HEK293 (cell line): ENCODE measurements around the gene ARPC5.

ENCODE experiments used
- CTCF ChIA-PET: fragments of 350-600 bp; formaldehyde crosslinking; extraction: SDS; loops from one replicate; lab custom pipeline; 2021; ENCODE audit warnings: antibody characterized with exemption; lab: Yijun Ruan, JAX
- POLR2A ChIA-PET: fragments of 300-600 bp; formaldehyde crosslinking; extraction: SDS; loops from one replicate; lab custom pipeline; 2020; ENCODE audit warnings: antibody characterized with exemption, inconsistent platforms; lab: Yijun Ruan, JAX
- H3K27ac ChIP-seq: fragments of 200-500 bp; sonication (Bioruptor generic); 2 replicates; pipeline ENCODE4 v1.5.1; 2014; ENCODE audit warnings: low read depth, low read length, control low read depth, inconsistent platforms; ENCODE audit errors: extremely low read depth
- H3K36me3 ChIP-seq, 2 experiments: fragments of 200-500 bp in 1 of 2; sonication (Bioruptor generic) in 1 of 2; 1 replicate in 1 of 2; 2 replicates in 1 of 2; pipeline ENCODE4 v1.5.1; 2014 to 2017; ENCODE audit warnings: inconsistent platforms in 2 of 2, low read length in 2 of 2; ENCODE audit not compliant: control insufficient read depth in 2 of 2, insufficient read depth in 1 of 2
- H3K4me1 ChIP-seq: fragments of 200-500 bp; sonication (Bioruptor generic); 2 replicates; pipeline ENCODE4 v1.5.1; 2014; ENCODE audit warnings: mild to moderate bottlenecking, low read length, inconsistent platforms; ENCODE audit not compliant: control insufficient read depth, insufficient read depth
- H3K4me3 ChIP-seq: 2 replicates; pipeline ENCODE4 v1.5.1; 2011; ENCODE audit warnings: low read depth, mild to moderate bottlenecking, control low read depth, low read length, moderate library complexity
- H3K9me3 ChIP-seq: fragments of 200-500 bp; sonication (Bioruptor generic); 2 replicates; pipeline ENCODE4 v1.5.1; 2014; ENCODE audit warnings: low read depth, low read length, inconsistent platforms; ENCODE audit not compliant: control insufficient read depth, insufficient read depth
- ATF2 ChIP-seq: fragments of 450-650 bp; formaldehyde crosslinking; IDR thresholded peaks from 2 replicates; pipeline ENCODE4 v1.5.1; 2016; ENCODE audit warnings: missing biosample characterization, missing genetic modification characterization, low read depth
- GLI4 ChIP-seq: fragments of 450-650 bp; formaldehyde crosslinking; IDR thresholded peaks from 2 replicates; pipeline ENCODE4 v1.5.1; 2016; ENCODE audit warnings: missing biosample characterization, missing genetic modification characterization
- HOXA7 ChIP-seq: sonication (generic); formaldehyde crosslinking; IDR thresholded peaks from 2 replicates; pipeline ENCODE4 v1.8.1; 2022; ENCODE audit warnings: missing genetic modification reagents, borderline replicate concordance
- HOXC10 ChIP-seq: sonication (generic); formaldehyde crosslinking; IDR thresholded peaks from 2 replicates; pipeline ENCODE4 v1.8.1; 2023; ENCODE audit warnings: mild to moderate bottlenecking, missing genetic modification reagents
- KLF16 ChIP-seq: fragments of 450-650 bp; formaldehyde crosslinking; IDR thresholded peaks from 2 replicates; pipeline ENCODE4 v1.5.1; 2017; ENCODE audit warnings: missing biosample characterization, missing genetic modification characterization
- MZF1 ChIP-seq: fragments of 450-650 bp; formaldehyde crosslinking; IDR thresholded peaks from 2 replicates; pipeline ENCODE4 v1.5.1; 2017; ENCODE audit warnings: missing biosample characterization, missing genetic modification characterization, borderline replicate concordance
- PRDM10 ChIP-seq: fragments of 450-650 bp; formaldehyde crosslinking; IDR thresholded peaks from 2 replicates; pipeline ENCODE4 v1.5.1; 2016; ENCODE audit warnings: missing biosample characterization, missing genetic modification characterization
- REPIN1 ChIP-seq: fragments of 450-650 bp; formaldehyde crosslinking; IDR thresholded peaks from 2 replicates; pipeline ENCODE4 v1.5.1; 2017; ENCODE audit warnings: missing biosample characterization, missing genetic modification characterization, low read depth
- SP2 ChIP-seq: fragments of 450-650 bp; formaldehyde crosslinking; IDR thresholded peaks from 2 replicates; pipeline ENCODE4 v1.5.1; 2016; ENCODE audit warnings: missing biosample characterization, missing genetic modification characterization
- ZBTB1 ChIP-seq: fragments of 450-650 bp; formaldehyde crosslinking; IDR thresholded peaks from 2 replicates; pipeline ENCODE4 v1.5.1; 2016; ENCODE audit warnings: missing biosample characterization, missing genetic modification characterization
- ZBTB7A ChIP-seq: fragments of 450-650 bp; formaldehyde crosslinking; IDR thresholded peaks from 2 replicates; pipeline ENCODE4 v1.5.1; 2016; ENCODE audit warnings: low read depth, missing biosample characterization, missing genetic modification characterization
- ZFHX2 ChIP-seq: fragments of 450-650 bp; formaldehyde crosslinking; conservative IDR thresholded peaks from 2 replicates; pipeline ENCODE4 v1.5.1; 2016; ENCODE audit warnings: missing biosample characterization, missing genetic modification characterization
- ZIC2 ChIP-seq: fragments of 450-650 bp; formaldehyde crosslinking; IDR thresholded peaks from 2 replicates; pipeline ENCODE4 v1.5.1; 2016; ENCODE audit warnings: missing biosample characterization, missing genetic modification characterization
- ZNF132 ChIP-seq: fragments of 450-650 bp; formaldehyde crosslinking; IDR thresholded peaks from 2 replicates; pipeline ENCODE4 v1.5.1; 2017; ENCODE audit warnings: missing biosample characterization, missing genetic modification characterization, borderline replicate concordance
- ZNF146 ChIP-seq: fragments of 450-650 bp; formaldehyde crosslinking; IDR thresholded peaks from 2 replicates; pipeline ENCODE4 v1.5.1; 2016; ENCODE audit warnings: missing biosample characterization, missing genetic modification characterization
- ZNF16 ChIP-seq: fragments of 450-650 bp; formaldehyde crosslinking; IDR thresholded peaks from 2 replicates; pipeline ENCODE4 v1.5.1; 2016; ENCODE audit warnings: low read depth, missing biosample characterization, missing genetic modification characterization
- ZNF169 ChIP-seq: fragments of 450-650 bp; formaldehyde crosslinking; IDR thresholded peaks from 2 replicates; pipeline ENCODE4 v1.5.1; 2016; ENCODE audit warnings: missing biosample characterization, missing genetic modification characterization
- ZNF211 ChIP-seq: fragments of 450-650 bp; formaldehyde crosslinking; IDR thresholded peaks from 2 replicates; pipeline ENCODE4 v1.5.1; 2016; ENCODE audit warnings: low read depth, missing biosample characterization, missing genetic modification characterization
- ZNF280C ChIP-seq: fragments of 450-650 bp; formaldehyde crosslinking; IDR thresholded peaks from 2 replicates; pipeline ENCODE4 v1.5.1; 2016; ENCODE audit warnings: missing biosample characterization, missing genetic modification characterization
- ZNF341 ChIP-seq: fragments of 450-650 bp; formaldehyde crosslinking; IDR thresholded peaks from 2 replicates; pipeline ENCODE4; 2016; ENCODE audit warnings: low read depth, missing biosample characterization, missing genetic modification characterization
- ZNF391 ChIP-seq: fragments of 450-650 bp; formaldehyde crosslinking; IDR thresholded peaks from 2 replicates; pipeline ENCODE4 v1.5.1; 2016; ENCODE audit warnings: low read depth, missing biosample characterization, missing genetic modification characterization, borderline replicate concordance
- ZNF416 ChIP-seq: fragments of 450-650 bp; formaldehyde crosslinking; IDR thresholded peaks from 2 replicates; pipeline ENCODE4 v1.5.1; 2016; ENCODE audit warnings: missing biosample characterization, missing genetic modification characterization
- ZNF48 ChIP-seq: fragments of 450-650 bp; formaldehyde crosslinking; IDR thresholded peaks from 2 replicates; pipeline ENCODE4 v1.5.1; 2016; ENCODE audit warnings: missing biosample characterization, missing genetic modification characterization
- ZNF514 ChIP-seq: fragments of 450-650 bp; formaldehyde crosslinking; IDR thresholded peaks from 2 replicates; pipeline ENCODE4 v1.5.1; 2016; ENCODE audit warnings: missing biosample characterization, missing genetic modification characterization
- ZNF639 ChIP-seq: fragments of 450-650 bp; formaldehyde crosslinking; IDR thresholded peaks from 2 replicates; pipeline ENCODE4 v1.5.1; 2016; ENCODE audit warnings: missing biosample characterization, missing genetic modification characterization
- ZNF664 ChIP-seq: fragments of 450-650 bp; formaldehyde crosslinking; IDR thresholded peaks from 2 replicates; pipeline ENCODE4 v1.5.1; 2016; ENCODE audit warnings: missing biosample characterization, missing genetic modification characterization
- ZNF768 ChIP-seq: fragments of 450-650 bp; formaldehyde crosslinking; IDR thresholded peaks from 2 replicates; pipeline ENCODE4 v1.5.1; 2018; ENCODE audit warnings: missing biosample characterization, mild to moderate bottlenecking, missing genetic modification characterization
- ZNF785 ChIP-seq: fragments of 450-650 bp; formaldehyde crosslinking; IDR thresholded peaks from 2 replicates; pipeline ENCODE4 v1.5.1; 2016; ENCODE audit warnings: missing biosample characterization, missing genetic modification characterization
- ZNF791 ChIP-seq: fragments of 450-650 bp; formaldehyde crosslinking; IDR thresholded peaks from 2 replicates; pipeline ENCODE4 v1.5.1; 2016; ENCODE audit warnings: missing biosample characterization, missing genetic modification characterization
- ZSCAN16 ChIP-seq: fragments of 450-650 bp; formaldehyde crosslinking; IDR thresholded peaks from 2 replicates; pipeline ENCODE4 v1.5.1; 2016; ENCODE audit warnings: missing biosample characterization, missing genetic modification characterization
- ZSCAN5A ChIP-seq: fragments of 450-650 bp; formaldehyde crosslinking; IDR thresholded peaks from 2 replicates; pipeline ENCODE4 v1.5.1; 2016; ENCODE audit warnings: missing biosample characterization, missing genetic modification characterization
- ZXDB ChIP-seq: fragments of 450-650 bp; formaldehyde crosslinking; IDR thresholded peaks from 2 replicates; pipeline ENCODE4 v1.5.1; 2016; ENCODE audit warnings: missing biosample characterization, missing genetic modification characterization

ARPC5 gene

GRCh38 chr1:183604815-183605214 lies 30.8 kb downstream of the ARPC5 start:
- Histone ChIP-seq H3K27ac (no peak overlapping the region), H3K4me3 (no peak overlapping the region)
- POLR2A ChIA-PET: no interaction called here

GRCh38 chr1:183604038-183604808 lies 31.4 kb downstream of the ARPC5 start:
- ChIA-PET POLR2A (no interaction called here), CTCF (interaction anchor here (0.6 to 0.7 kb wide), 3 partner anchors 50 to 323 kb away, joined by 3 read pairs; no protein-coding TSS in a partner anchor)
- Histone ChIP-seq H3K36me3 (no peaks in the 10 kb centered on the region), H3K27ac (no peak overlapping the region), H3K9me3 (no peaks in the 10 kb centered on the region), H3K4me1 (no peaks in the 10 kb centered on the region), H3K4me3 (no peak overlapping the region)
- TF ChIP-seq SP2 (tag by site-specific recombination): no peak
- no peak for TF ChIP-seq ZNF514 (tag by site-specific recombination)
- peak; percentile 45 for TF ChIP-seq ZFHX2 (tag by site-specific recombination)
- TF ChIP-seq REPIN1 (tag by site-specific recombination): no peak
- TF ChIP-seq HOXC10 (CRISPR knock-in tag): no peak
- TF ChIP-seq ZNF132: no peak
- TF ChIP-seq PRDM10 (tag by site-specific recombination): no peak
- TF ChIP-seq ZNF280C (tag by site-specific recombination): no peak
- no peak for TF ChIP-seq ZNF16
- TF ChIP-seq ZIC2 (tag by site-specific recombination): no peak
- no peak for TF ChIP-seq ZNF664
- peak; percentile 66 for TF ChIP-seq ATF2 (tag by site-specific recombination)
- TF ChIP-seq ZBTB1 (tag by site-specific recombination): no peak

More at GRCh38 chr1:183604815-183605214, 30.8 kb downstream of the ARPC5 start:
- Histone ChIP-seq H3K36me3 (no peaks in the 10 kb centered on the region), H3K4me1 (no peaks in the 10 kb centered on the region), H3K9me3 (no peaks in the 10 kb centered on the region)
- TF ChIP-seq ZNF146 (tag by site-specific recombination) (no peak), ZSCAN5A (no peak), ZNF132 (no peak), ZBTB7A (tag by site-specific recombination) (no peak), ZNF785 (no peak), MZF1 (tag by site-specific recombination) (no peak), ZNF639 (tag by site-specific recombination) (no peak), ZNF169 (tag by site-specific recombination) (no peak), ZXDB (tag by site-specific recombination) (no peak), ZNF391 (tag by site-specific recombination) (no peak), ZNF341 (tag by site-specific recombination) (no peak), ZNF211 (no peak), ZSCAN16 (tag by site-specific recombination) (no peak), KLF16 (tag by site-specific recombination) (no peak), ZNF48 (tag by site-specific recombination) (no peak), HOXA7 (CRISPR knock-in tag) (no peak), ZNF416 (no peak), GLI4 (no peak), ZNF791 (no peak), ZNF768 (tag by site-specific recombination) (no peak)
- CTCF ChIA-PET: interaction anchor here (0.6 kb wide), 2 partner anchors 51 to 323 kb away, joined by 3 read pairs; no protein-coding TSS in a partner anchor
